ENCODE measurements around the gene ADSS1. TPM values are rescaled to one million over a fixed set of nuclear protein-coding genes. Genes with fewer than 3 reads are reported as not detected.
A peak's percentile ranks its signal among the peaks of the same experiment; 100 is the strongest.

Gene ADSS1
- total RNA-seq, 1 experiment from 2014 or later: 9.9 TPM

DNA sequence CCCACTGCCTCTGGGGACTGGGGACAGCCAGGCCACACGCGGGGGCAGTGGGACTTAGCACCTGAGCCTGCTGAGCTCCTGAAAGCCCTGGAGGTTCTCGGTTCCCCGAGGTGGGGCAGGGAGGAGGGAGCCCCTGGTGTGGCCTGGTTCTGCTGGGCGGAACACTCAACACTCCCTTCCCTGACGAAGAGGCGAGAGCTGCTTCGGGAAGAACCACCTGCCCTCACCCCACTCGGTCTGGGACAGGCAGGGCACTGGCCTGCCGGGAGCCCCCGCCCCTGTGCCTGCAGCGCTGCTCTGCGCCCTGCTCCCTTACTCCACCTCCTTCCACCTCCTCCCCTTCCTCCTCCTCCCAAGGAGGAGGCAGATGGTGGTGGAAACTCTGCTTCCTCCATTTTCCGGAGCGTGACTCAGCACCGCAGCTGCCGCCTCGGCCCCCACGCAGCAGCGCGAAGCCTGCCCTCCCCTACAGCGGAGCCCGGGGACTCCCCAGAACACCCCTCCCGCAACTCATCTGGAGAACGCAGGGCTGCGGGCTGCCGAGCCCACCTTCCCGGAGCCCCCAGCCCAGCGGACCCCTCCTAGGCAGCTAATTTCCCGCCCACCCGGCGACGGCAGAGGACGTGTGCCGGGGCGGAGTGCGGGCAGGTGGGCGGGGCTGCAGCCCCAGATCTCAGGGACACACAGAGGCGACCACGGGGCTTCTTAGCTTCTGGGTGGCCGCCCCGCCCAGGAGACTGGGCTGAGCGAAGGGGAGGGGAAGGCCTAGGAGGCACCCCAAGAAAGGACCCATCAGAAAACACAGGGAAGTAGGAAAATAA, 46.3 kb upstream of the ADSS1 start:
- no peaks in the 10 kb centered on the region for H4K20me1 ChIP-seq (ENCODE audit: insufficient read depth)
- H3K27me3 ChIP-seq (ENCODE audit: insufficient read depth, low read length): no peaks in the 10 kb centered on the region
- no peak for DNase-seq (ENCODE audit: low read depth, low spot score)
- TSS peak; percentile 59 for BruUV-seq (replicated peaks)
- TF ChIP-seq POLR2A (IDR thresholded peaks at IDR 0.05; ENCODE audit: borderline replicate concordance, extremely low read depth, insufficient read depth, insufficient read length) (peak; percentile 90), ATF3 (IDR thresholded peaks at IDR 0.05) (no peak), ZFX (IDR thresholded peaks at IDR 0.05) (peak; percentile 77), JUND (IDR thresholded peaks at IDR 0.05) (no peak), YY1 (IDR thresholded peaks at IDR 0.05; ENCODE audit: extremely low read depth, insufficient replicate concordance, low read depth, low read length) (peak; percentile 78), FOSL1 (IDR thresholded peaks at IDR 0.05; ENCODE audit: low read depth) (no peak), TCF7L2 (IDR thresholded peaks at IDR 0.05; ENCODE audit: borderline replicate concordance, extremely low read depth, insufficient read depth, insufficient read length) (no peak), POLR2AphosphoS5 (IDR thresholded peaks at IDR 0.05; ENCODE audit: low read depth, low read length) (peak; percentile 55)
- TF ChIP-seq, protein P1, sequence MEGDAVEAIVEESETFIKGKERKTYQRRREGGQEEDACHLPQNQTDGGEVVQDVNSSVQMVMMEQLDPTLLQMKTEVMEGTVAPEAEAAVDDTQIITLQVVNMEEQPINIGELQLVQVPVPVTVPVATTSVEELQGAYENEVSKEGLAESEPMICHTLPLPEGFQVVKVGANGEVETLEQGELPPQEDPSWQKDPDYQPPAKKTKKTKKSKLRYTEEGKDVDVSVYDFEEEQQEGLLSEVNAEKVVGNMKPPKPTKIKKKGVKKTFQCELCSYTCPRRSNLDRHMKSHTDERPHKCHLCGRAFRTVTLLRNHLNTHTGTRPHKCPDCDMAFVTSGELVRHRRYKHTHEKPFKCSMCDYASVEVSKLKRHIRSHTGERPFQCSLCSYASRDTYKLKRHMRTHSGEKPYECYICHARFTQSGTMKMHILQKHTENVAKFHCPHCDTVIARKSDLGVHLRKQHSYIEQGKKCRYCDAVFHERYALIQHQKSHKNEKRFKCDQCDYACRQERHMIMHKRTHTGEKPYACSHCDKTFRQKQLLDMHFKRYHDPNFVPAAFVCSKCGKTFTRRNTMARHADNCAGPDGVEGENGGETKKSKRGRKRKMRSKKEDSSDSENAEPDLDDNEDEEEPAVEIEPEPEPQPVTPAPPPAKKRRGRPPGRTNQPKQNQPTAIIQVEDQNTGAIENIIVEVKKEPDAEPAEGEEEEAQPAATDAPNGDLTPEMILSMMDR (IDR thresholded peaks at IDR 0.05 in 2 of 3, conservative IDR thresholded peaks at IDR 0.05 in 1 of 3; ENCODE audit: borderline replicate concordance in 1 of 3, insufficient read depth in 1 of 3, low read depth in 2 of 3, low read length in 2 of 3): no peak
- peaks cover 53 to 69% of the 10 kb centered on the region in 2 experiments for H3K4me1 ChIP-seq (ENCODE audit: control insufficient read depth in 1 of 2, insufficient read depth in 2 of 2, low read length in 2 of 2)
- ChIA-PET POLR2A (interaction anchor here (0.7 to 2.2 kb wide), 5 partner anchors 9 to 75 kb away, joined by 4 to 13 read pairs (median 5); partner anchors contain the start of gene SIVA1), CTCF (interaction anchor here (1.2 to 1.3 kb wide), 2 partner anchors 10 to 12 kb away, joined by 4 to 5 read pairs; no protein-coding TSS in a partner anchor), RAD21 (ENCODE audit: low non-redundant PET in 1 of 2, low total read pairs in 2 of 2, uncharacterized antibody in 2 of 2, unreplicated experiment in 2 of 2) (interaction anchor here in 1 of 2 experiments (1.1 kb wide), 1 partner anchor 12 kb away, joined by 3 read pairs; no protein-coding TSS in a partner anchor)
- intact Hi-C loops (cut with micrococcal nuclease): no loop called here
- H3K79me2 ChIP-seq (ENCODE audit: insufficient read depth, low read length): no peaks in the 10 kb centered on the region
- peak overlapping the region; percentile 98 for H3K27ac ChIP-seq (ENCODE audit: low read depth, low read length)
- H3K4me3 ChIP-seq (replicated peaks in 1 of 2; ENCODE audit: low read depth in 1 of 2, low read length in 2 of 2): peak overlapping the region; percentile 52 to 62
- H3K9ac ChIP-seq (ENCODE audit: low read length): peak overlapping the region; percentile 89
- H3K9me3 ChIP-seq (ENCODE audit: control insufficient read depth in 1 of 2, insufficient read depth in 1 of 2, low read depth in 1 of 2, low read length in 2 of 2): no peaks in the 10 kb centered on the region
- H2AFZ ChIP-seq (ENCODE audit: low read depth, low read length, poor library complexity, severe bottlenecking): no peak overlapping the region
- peak; percentile 59 for ATAC-seq
- H3K36me3 ChIP-seq (ENCODE audit: control insufficient read depth in 1 of 2, insufficient read depth in 2 of 2, low read length in 2 of 2): no peaks in the 10 kb centered on the region
- peak overlapping the region; percentile 89 for H3K4me2 ChIP-seq (ENCODE audit: low read length)
- no peaks in the 10 kb centered on the region for H3K9me2 ChIP-seq (ENCODE audit: insufficient read depth)
